GM12865 (cell line): ENCODE measurements around the gene DZIP3.
A peak's percentile ranks its signal among the peaks of the same experiment; 100 is the strongest.

Experiments
- DNase-seq: peaks from one replicate; pipeline ENCODE4 v3.0.0; 2010; ENCODE audit warnings: low read depth
- H3K4me3 ChIP-seq: 2 replicates; pipeline ENCODE4 v1.5.1; 2011; ENCODE audit warnings: mild to moderate bottlenecking, low read depth, low read length, control low read depth
- CTCF ChIP-seq: IDR thresholded peaks from 2 replicates; pipeline ENCODE4 v1.5.1; 2011; ENCODE audit warnings: low read length, control low read depth, low read depth, inconsistent platforms; ENCODE audit not compliant: insufficient read depth; ENCODE audit errors: missing control alignments

DZIP3 gene

DNA sequence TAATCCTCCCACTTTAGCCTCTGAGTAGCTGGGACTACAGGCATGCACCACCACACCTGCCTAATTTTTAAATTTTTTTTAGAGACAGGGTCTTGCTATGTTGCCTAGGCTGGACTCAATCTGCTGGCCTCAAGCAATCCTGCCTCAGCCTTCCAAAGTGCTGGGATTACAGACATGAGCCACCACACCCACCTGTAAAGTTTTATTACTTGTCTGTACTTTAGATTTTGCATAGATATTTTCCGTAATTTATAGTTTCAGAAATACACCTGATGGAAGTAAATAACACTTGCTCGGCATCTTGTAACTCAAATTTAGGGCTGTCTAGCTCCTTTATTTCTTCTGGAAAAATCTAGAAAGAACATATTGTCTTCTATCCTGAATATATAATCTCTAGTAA, 5.8 kb downstream of the DZIP3 start:
- H3K4me3 ChIP-seq, result no peak overlapping the region
- no peak for TF ChIP-seq CTCF
- DNase-seq, result no peak

GRCh38 chr3:108598375-108598774, 8.9 kb downstream of the DZIP3 start:
- no peak overlapping the region for H3K4me3 ChIP-seq
- no peak for TF ChIP-seq CTCF
- DNase-seq, result no peak

DNA sequence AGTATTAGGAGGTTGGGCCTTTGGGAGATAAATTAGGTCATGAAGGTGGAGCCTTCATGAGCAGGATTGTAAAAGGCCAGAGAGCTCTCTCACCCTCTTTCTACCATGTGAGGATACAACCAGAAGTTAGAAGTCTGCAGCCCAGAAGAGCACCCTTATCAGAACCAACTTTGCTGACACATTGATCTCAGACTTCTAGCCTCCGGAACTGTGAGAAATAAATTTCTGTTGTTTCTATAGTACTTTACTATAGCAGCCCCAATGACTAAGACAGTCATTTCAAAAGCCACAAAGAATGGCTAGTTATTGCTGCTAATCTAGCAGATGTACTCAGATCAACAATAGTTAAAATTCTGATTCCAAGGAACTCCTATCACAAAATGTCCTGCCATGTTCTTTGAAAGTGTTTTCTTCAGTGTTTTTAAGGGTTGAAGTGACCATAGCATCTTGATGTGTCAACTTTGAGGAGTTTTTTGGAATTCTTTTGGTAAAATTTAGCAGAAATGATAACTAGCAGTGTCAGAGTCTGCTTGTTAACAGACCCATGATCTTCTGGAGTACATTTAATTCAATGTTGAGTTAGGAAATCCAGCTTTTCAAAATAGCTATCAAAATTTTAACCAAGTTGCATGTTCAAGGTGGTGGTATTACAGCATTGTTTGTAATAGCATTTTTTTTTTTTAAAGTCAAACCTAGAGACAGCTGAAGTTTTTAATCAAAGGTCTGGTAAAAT, 10.3 kb downstream of the DZIP3 start:
- no peak for TF ChIP-seq CTCF
- no peak for DNase-seq

GRCh38 chr3:108602249-108602934, 12.9 kb downstream of the DZIP3 start:
- TF ChIP-seq CTCF, result no peak
- H3K4me3 ChIP-seq, result no peak overlapping the region
- DNase-seq, result no peak

More for the DNA sequence above, 10.3 kb downstream of the DZIP3 start:
- H3K4me3 ChIP-seq, result no peak overlapping the region

- DNase-seq, result no peak
- no peak for TF ChIP-seq CTCF
- no peak overlapping the region for H3K4me3 ChIP-seq
Observed at GRCh38 chr3:108602935-108603294, 13.4 kb downstream of the DZIP3 start.

- peak; percentile 14 for DNase-seq
- no peak for TF ChIP-seq CTCF
- no peak overlapping the region for H3K4me3 ChIP-seq
Observed at GRCh38 chr3:108603691-108604090, 14.2 kb downstream of the DZIP3 start.
